H1 (cell line): ENCODE results near the gene CABLES2. TPM values are rescaled to one million over a fixed set of nuclear protein-coding genes. Genes with fewer than 3 reads are reported as not detected.
A peak's percentile ranks its signal among the peaks of the same experiment; 100 is the strongest.

Experiments used
- CTCF ChIA-PET: fragments of 300-600 bp; sonication (Branson Sonifier 250); formaldehyde crosslinking; loops from one replicate; lab custom pipeline; 2021; ENCODE audit not compliant: partially characterized antibody; lab: Charles Lee
- POLR2A ChIA-PET: fragments of 300-600 bp; sonication (Branson Sonifier 250); formaldehyde crosslinking; loops from one replicate; lab custom pipeline; 2021; ENCODE audit warnings: inconsistent platforms; ENCODE audit not compliant: partially characterized antibody; lab: Charles Lee
- DNase-seq, 2 experiments: peaks; one replicate each; pipeline versions ENCODE4 v3.0.0 to v3.0.0-alpha.2; 2010 to 2022; ENCODE audit warnings: low spot score in 2 of 2, low read depth in 1 of 2, mixed read lengths in 1 of 2
- FAIRE-seq: peaks from 2 replicates; lab custom pipeline; 2011; peaks lifted over from hg19 to GRCh38; lab: Jason Lieb, UNC
- H2AFZ ChIP-seq: 2 replicates; pipeline ENCODE4 v1.8.1; 2012; ENCODE audit warnings: low read length, inconsistent platforms
- H2AK5ac ChIP-seq: 2 replicates; pipeline ENCODE4 v1.6.1; 2013; ENCODE audit warnings: low read depth, low read length
- H2BK120ac ChIP-seq: replicated peaks from 2 replicates; pipeline ENCODE3; 2013; ENCODE audit warnings: low read depth, low read length, inconsistent platforms
- H2BK12ac ChIP-seq: 2 replicates; pipeline ENCODE4 v1.6.1; 2013; ENCODE audit warnings: low read depth, low read length
- H2BK15ac ChIP-seq: 2 replicates; pipeline ENCODE4 v1.6.1; 2013; ENCODE audit warnings: low read length
- H2BK20ac ChIP-seq: 2 replicates; pipeline ENCODE4 v1.6.1; 2013; ENCODE audit warnings: low read length
- H2BK5ac ChIP-seq: 2 replicates; pipeline ENCODE4 v1.6.1; 2013; ENCODE audit warnings: low read depth, low read length
- H3K14ac ChIP-seq: 2 replicates; pipeline ENCODE4 v1.6.1; 2013; ENCODE audit warnings: inconsistent platforms; ENCODE audit not compliant: insufficient read length
- H3K18ac ChIP-seq: 2 replicates; pipeline ENCODE4 v1.6.1; 2013; ENCODE audit warnings: low read length; ENCODE audit errors: extremely low read depth
- H3K23ac ChIP-seq: 2 replicates; pipeline ENCODE4 v1.6.1; 2013; ENCODE audit warnings: inconsistent platforms; ENCODE audit not compliant: insufficient read length
- H3K23me2 ChIP-seq: 2 replicates; pipeline ENCODE4 v1.6.1; 2013; ENCODE audit warnings: low read depth, low read length
- H3K27ac ChIP-seq: 2 replicates; pipeline ENCODE4 v1.6.1; 2011; ENCODE audit warnings: low read depth, low read length, inconsistent platforms
- H3K27me3 ChIP-seq, 4 experiments: replicated peaks in 1 of 4; 1 replicate in 1 of 4; 2 replicates in 3 of 4; pipeline versions ENCODE4 v1.6.1 to v1.8.1; 2011 to 2013; ENCODE audit warnings: low read length in 3 of 4, mild to moderate bottlenecking in 3 of 4, inconsistent platforms in 2 of 4, mixed read lengths in 2 of 4, moderate library complexity in 1 of 4; ENCODE audit not compliant: control insufficient read depth in 3 of 4, insufficient read depth in 3 of 4; ENCODE audit errors: extremely low read depth in 1 of 4
- H3K36me3 ChIP-seq, 4 experiments: 2 replicates each; pipeline versions ENCODE4 v1.6.1 to v1.8.1; 2011 to 2013; ENCODE audit warnings: mild to moderate bottlenecking in 4 of 4, low read length in 3 of 4, moderate library complexity in 2 of 4, control low read depth in 1 of 4, inconsistent platforms in 1 of 4; ENCODE audit not compliant: insufficient read depth in 4 of 4, control insufficient read depth in 2 of 4
- H3K4ac ChIP-seq: replicated peaks from 2 replicates; pipeline ENCODE3; 2013; ENCODE audit warnings: low read length, low read depth, mixed read lengths, inconsistent platforms; ENCODE audit not compliant: insufficient read length
- H3K4me1 ChIP-seq, 4 experiments: replicated peaks in 1 of 4; 1 replicate in 1 of 4; 2 replicates in 3 of 4; pipeline versions ENCODE4 v1.6.1 to v1.8.1; 2011 to 2013; ENCODE audit warnings: low read length in 3 of 4, inconsistent platforms in 2 of 4, mixed read lengths in 1 of 4; ENCODE audit not compliant: insufficient read depth in 4 of 4, control insufficient read depth in 3 of 4
- H3K4me2 ChIP-seq, 2 experiments: 2 replicates each; pipeline versions ENCODE4 v1.6.1 to v1.8.1; 2011 to 2013; ENCODE audit warnings: low read depth in 2 of 2, low read length in 2 of 2, control low read depth in 1 of 2, inconsistent platforms in 1 of 2, mild to moderate bottlenecking in 1 of 2; ENCODE audit not compliant: insufficient read depth in 1 of 2
- H3K4me3 ChIP-seq, 4 experiments: fragments of 200-600, 300-600 bp in 1 of 4; sonication (generic), shearing (Covaris generic), sonication (Bioruptor Twin) in 1 of 4; 2 replicates each; pipeline versions ENCODE4 v1.5.1 to v1.8.1; 2011 to 2016; ENCODE audit warnings: low read length in 4 of 4, low read depth in 3 of 4, control low read depth in 2 of 4, inconsistent platforms in 2 of 4, mild to moderate bottlenecking in 2 of 4, mixed read lengths in 1 of 4, moderate library complexity in 1 of 4; ENCODE audit not compliant: insufficient read depth in 2 of 4; ENCODE audit errors: extremely low read depth in 1 of 4
- H3K56ac ChIP-seq: replicated peaks from 2 replicates; pipeline ENCODE3; 2013; ENCODE audit warnings: low read depth, mild to moderate bottlenecking, mixed read lengths, low read length, inconsistent platforms; ENCODE audit not compliant: insufficient read length
- H3K79me1 ChIP-seq: 2 replicates; pipeline ENCODE4 v1.6.1; 2013; ENCODE audit warnings: low read depth, low read length, control low read depth
- H3K79me2 ChIP-seq, 2 experiments: 2 replicates each; pipeline versions ENCODE4 v1.6.1 to v1.8.1; 2012 to 2013; ENCODE audit warnings: low read length in 2 of 2, mild to moderate bottlenecking in 2 of 2, inconsistent platforms in 1 of 2; ENCODE audit not compliant: insufficient read depth in 2 of 2, control insufficient read depth in 1 of 2
- H3K9ac ChIP-seq, 4 experiments: replicated peaks in 1 of 4; 1 replicate in 1 of 4; 2 replicates in 3 of 4; pipeline versions ENCODE4 v1.6.1 to v1.8.1; 2011 to 2013; ENCODE audit warnings: low read depth in 3 of 4, low read length in 3 of 4, control low read depth in 2 of 4, mild to moderate bottlenecking in 2 of 4, moderate library complexity in 2 of 4, inconsistent platforms in 1 of 4; ENCODE audit errors: extremely low read depth in 1 of 4
- H3K9me3 ChIP-seq, 2 experiments: 2 replicates each; pipeline versions ENCODE4 v1.6.1 to v1.8.1; 2012 to 2013; ENCODE audit warnings: mild to moderate bottlenecking in 2 of 2, moderate library complexity in 2 of 2, control low read depth in 1 of 2, inconsistent platforms in 1 of 2, low read depth in 1 of 2, low read length in 1 of 2, mixed read lengths in 1 of 2; ENCODE audit not compliant: insufficient read depth in 2 of 2
- H4K20me1 ChIP-seq, 2 experiments: replicated peaks in 1 of 2; 2 replicates each; pipeline versions ENCODE3 to v1.8.1; 2011 to 2013; ENCODE audit warnings: inconsistent platforms in 2 of 2, low read length in 2 of 2, mild to moderate bottlenecking in 1 of 2; ENCODE audit not compliant: insufficient read depth in 2 of 2, control insufficient read depth in 1 of 2
- H4K5ac ChIP-seq: 2 replicates; pipeline ENCODE4 v1.6.1; 2013; ENCODE audit warnings: low read length, low read depth, mixed read lengths, inconsistent platforms; ENCODE audit not compliant: insufficient read length
- H4K8ac ChIP-seq: 2 replicates; pipeline ENCODE4 v1.8.0; 2013; ENCODE audit warnings: mild to moderate bottlenecking, moderate library complexity, low read length, inconsistent platforms; ENCODE audit not compliant: insufficient read depth; ENCODE audit errors: extremely low read depth
- H4K91ac ChIP-seq: replicated peaks from 2 replicates; pipeline ENCODE3; 2013; ENCODE audit warnings: low read length, mixed read lengths, inconsistent platforms; ENCODE audit not compliant: insufficient read length
- CHD2 ChIP-seq: IDR thresholded peaks from 2 replicates; pipeline ENCODE4 v1.6.1; 2012; ENCODE audit warnings: low read length, improper control_type of control experiment
- CREB1 ChIP-seq: IDR thresholded peaks from 2 replicates; pipeline ENCODE4 v1.6.1; 2012; ENCODE audit warnings: inconsistent platforms
- EGR1 ChIP-seq: IDR thresholded peaks from 2 replicates; pipeline ENCODE4 v1.6.1; 2011; ENCODE audit warnings: low read depth, low read length, borderline replicate concordance
- GABPA ChIP-seq: IDR thresholded peaks from 2 replicates; pipeline ENCODE4 v1.6.1; 2011; ENCODE audit warnings: mild to moderate bottlenecking, low read length, moderate library complexity, borderline replicate concordance; ENCODE audit not compliant: insufficient read depth
- HDAC2 ChIP-seq, 2 experiments: fragments of 300-600 bp in 1 of 2; sonication (generic) in 1 of 2; IDR thresholded peaks; 2 replicates each; pipeline ENCODE4 v1.6.1; 2011 to 2012; ENCODE audit warnings: low read depth in 2 of 2, low read length in 2 of 2, mild to moderate bottlenecking in 2 of 2, moderate library complexity in 2 of 2, borderline replicate concordance in 1 of 2, inconsistent platforms in 1 of 2
- RAD21 ChIP-seq, 2 experiments: IDR thresholded peaks in 1 of 2; conservative IDR thresholded peaks in 1 of 2; 2 replicates each; pipeline ENCODE4 v1.6.1; 2011; ENCODE audit warnings: low read depth in 2 of 2, low read length in 2 of 2, improper control_type of control experiment in 1 of 2, inconsistent platforms in 1 of 2, mild to moderate bottlenecking in 1 of 2, moderate library complexity in 1 of 2
- SIN3A ChIP-seq, 2 experiments: IDR thresholded peaks in 1 of 2; conservative IDR thresholded peaks in 1 of 2; 2 replicates each; pipeline ENCODE4 v1.6.1; 2011 to 2012; ENCODE audit warnings: low read length in 2 of 2, improper control_type of control experiment in 1 of 2, low read depth in 1 of 2, mild to moderate bottlenecking in 1 of 2
- USF2 ChIP-seq: IDR thresholded peaks from 2 replicates; pipeline ENCODE4 v1.6.1; 2011; ENCODE audit warnings: low read length, improper control_type of control experiment
- WGBS, 2 experiments: shearing (Covaris generic) in 1 of 2; methylation state at CpG; one replicate each; pipeline versions ENCODE4 v1.1.6 to v1.1.7; 2013 to 2015; ENCODE audit warnings: low lambda C conversion rate in 2 of 2, mixed read lengths in 2 of 2, inconsistent platforms in 1 of 2, low coverage in 1 of 2, missing lambda C conversion rate in 1 of 2; ENCODE audit not compliant: insufficient replicate concordance in 2 of 2, insufficient coverage in 1 of 2, insufficient read length in 1 of 2; ENCODE audit errors: extremely low coverage in 1 of 2, missing lambda C conversion rate in 1 of 2; 5-methylcytosine and 5-hydroxymethylcytosine counted together
- polyA plus RNA-seq, 7 experiments: library from polyadenylated mRNA; depleted of rRNA in 3 of 7; stranded (reverse) in 5 of 7; unstranded in 2 of 7; fragments of >200 nt in 5 of 7; fragments of 200-250 nt in 2 of 7; gene quantifications; 1 replicate in 5 of 7; 2 replicates in 1 of 7; 4 replicates in 1 of 7; pipeline versions ENCODE4 v1.2.1 to v1.2.3, GENCODE V29; 2011 to 2013; ENCODE audit warnings: missing spikeins in 2 of 7, mixed read lengths in 2 of 7
- total RNA-seq: library from RNA; stranded (reverse); fragmentation: NEBNext Ultra II Directional; extraction: Animal tissue kit (Norgen Biotek cat#: 25700); gene quantifications from 2 replicates; pipeline ENCODE4 v1.2.1, GENCODE V29; 2021

CABLES2 gene
- total and polyA plus RNA-seq, 2 of the 8 experiments (the other 6 are each of a cell fraction or from before 2014, with no cell fraction given): 8.0 to 8.8 TPM

GRCh38 chr20:62382306-62383198 lies 24.5 kb downstream of the CABLES2 start:
- no peak overlapping the region for H4K91ac ChIP-seq
- H3K56ac ChIP-seq: no peak overlapping the region
- peaks cover 0 to 5% (median 2%) of the 10 kb centered on the region in 4 experiments; a peak in 3 of 8 replicates for H3K36me3 ChIP-seq
- H3K14ac ChIP-seq: no peak overlapping the region
- H2BK20ac ChIP-seq: peak overlapping the region; percentile 38; the same call in 1 of the 2 replicates
- peaks cover 4 to 25% of the 10 kb centered on the region in 2 experiments; a peak in 3 of 4 replicates for H3K79me2 ChIP-seq
- no peak overlapping the region for H2AFZ ChIP-seq
- no peak overlapping the region for H3K27ac ChIP-seq
- no peaks in the 10 kb centered on the region for H3K9me3 ChIP-seq
- 60% methylated on average over 18 of the region's 18 CpGs; no CpG with 5 or more reads in 1 of the 2 experiments for WGBS, 2 experiments
- H3K4me2 ChIP-seq: no peak overlapping the region
- H3K4ac ChIP-seq: no peak overlapping the region
- ChIA-PET CTCF (interaction anchor here (0.6 to 14.1 kb wide), 35 partner anchors 8 to 545 kb away, joined by 3 to 212 read pairs (median 5); partner anchors contain the start of genes ADRM1 and LAMA5), POLR2A (interaction anchor here (0.7 to 10.7 kb wide), 11 partner anchors 8 to 82 kb away, joined by 3 to 213 read pairs (median 5); partner anchors contain the start of gene LAMA5)
- H2BK120ac ChIP-seq: no peak overlapping the region
- peak overlapping the region; percentile 25; the same call in 1 of the 2 replicates for H2AK5ac ChIP-seq
- no peak overlapping the region for H3K9ac ChIP-seq
- H3K79me1 ChIP-seq: peaks cover 3% of the 10 kb centered on the region
- peaks cover 4 to 13% of the 10 kb centered on the region in 2 experiments for H4K20me1 ChIP-seq
- DNase-seq (peak; percentile 72 to 95), FAIRE-seq (no peak)
- 0 out of 2 replicates have a peak overlapping the region, but pooled peaks have one; percentile 39 for H2BK12ac ChIP-seq
- H2BK5ac ChIP-seq: peak overlapping the region; percentile 55; the same call in 1 of the 2 replicates
- no peak overlapping the region for H3K23ac ChIP-seq
- no peak overlapping the region for H4K5ac ChIP-seq
- H3K4me1 ChIP-seq: peaks cover 0 to 7% (median 4%) of the 10 kb centered on the region in 4 experiments; a peak in 5 of 7 replicates
- no peak overlapping the region for H3K18ac ChIP-seq
- H3K4me3 ChIP-seq: no peak overlapping the region
- H2BK15ac ChIP-seq: no peak overlapping the region
- H3K23me2 ChIP-seq: peaks cover 14% of the 10 kb centered on the region; the same call in 1 of the 2 replicates
- H3K27me3 ChIP-seq: no peaks in the 10 kb centered on the region
- no peak overlapping the region for H4K8ac ChIP-seq
- peak; percentile 85 to 92 for TF ChIP-seq RAD21 (IDR thresholded peaks at IDR 0.05 in 1 of 2, conservative IDR thresholded peaks at IDR 0.05 in 1 of 2; ENCODE audit: low read depth in 2 of 2, low read length in 2 of 2)
- 0 out of 2 replicates have a peak, but pooled peaks have one; percentile 15 for TF ChIP-seq USF2
- no peak for TF ChIP-seq HDAC2 (IDR thresholded peaks at IDR 0.05; ENCODE audit: borderline replicate concordance in 1 of 2, low read depth in 2 of 2, low read length in 2 of 2)
- TF ChIP-seq CREB1: 0 out of 2 replicates have a peak, but pooled peaks have one; percentile 15
- TF ChIP-seq GABPA: peak; percentile 38; the same call in 1 of the 2 replicates
- TF ChIP-seq CHD2: 0 out of 2 replicates have a peak, but pooled peaks have one; percentile 25
- peak; percentile 42 to 83; a peak in 2 of 4 replicates for TF ChIP-seq SIN3A (conservative IDR thresholded peaks at IDR 0.05 in 1 of 2, IDR thresholded peaks at IDR 0.05 in 1 of 2; ENCODE audit: low read depth in 1 of 2, low read length in 2 of 2)
- no peak for TF ChIP-seq EGR1
